CD4-positive, alpha-beta T cell treated with Interferon gamma for 1 hour (primary cell): ENCODE measurements around the gene B4GALNT3.
"Not testable (repeated sequence)": the region's sequence is repeated elsewhere in the genome, so short reads cannot be mapped to it uniquely, and the experiment has no call there.

Experiments
- DNase-seq: peaks from one replicate; pipeline ENCODE4 v3.0.0-alpha.2; 2020

Gene B4GALNT3

DNA sequence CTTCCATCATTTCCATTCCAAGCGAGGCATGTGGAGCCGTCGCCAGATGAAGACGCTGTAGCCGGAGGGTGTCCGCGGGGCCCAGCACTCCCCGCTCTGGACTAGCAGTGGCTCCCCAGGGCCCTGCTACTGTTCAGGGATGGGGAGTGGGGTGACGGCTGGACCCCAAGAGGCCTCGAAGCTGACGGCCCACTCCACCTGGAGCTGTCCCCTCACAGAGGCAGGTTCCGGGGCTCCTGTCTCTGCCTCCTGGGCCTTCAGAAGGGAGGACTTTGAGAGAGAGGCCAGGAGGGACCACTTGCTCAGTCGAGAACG is 101.6 kb downstream of the B4GALNT3 start:
- DNase-seq, result no peak

DNA sequence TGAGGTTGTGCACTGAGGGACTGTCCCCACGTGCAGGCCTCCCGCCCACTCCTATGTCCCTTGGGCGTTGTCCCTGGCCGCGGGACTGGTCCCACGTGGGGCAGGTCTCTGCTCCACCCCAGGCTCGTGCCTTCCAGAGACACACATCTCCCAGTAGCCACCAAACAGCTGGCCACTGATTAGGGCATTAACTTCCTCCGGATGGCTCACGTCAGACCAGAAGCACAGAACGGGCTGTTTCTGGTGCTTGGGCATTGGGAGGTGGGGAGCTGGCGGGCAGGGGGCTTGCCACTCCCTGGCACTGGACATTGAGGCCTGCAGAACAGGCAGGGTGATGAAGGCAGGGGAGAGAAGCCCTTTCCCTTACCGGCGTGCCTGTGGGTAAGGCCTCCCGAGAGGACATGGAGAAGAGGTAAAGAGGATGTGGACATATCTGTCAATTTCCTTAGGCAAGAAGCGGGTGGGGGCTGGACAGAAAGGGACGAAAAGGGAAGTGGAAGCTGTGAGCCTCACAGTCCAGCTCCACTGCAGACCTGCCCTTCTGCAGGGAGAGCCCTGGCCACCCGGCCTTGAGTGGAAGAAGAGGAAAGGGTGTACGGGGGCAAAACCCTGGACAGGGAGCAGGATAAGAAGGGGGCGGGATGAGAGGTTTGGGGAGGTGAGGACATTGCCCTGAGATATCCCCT is 102.3 kb downstream of the B4GALNT3 start:
- DNase-seq, result peak; percentile 39

DNA sequence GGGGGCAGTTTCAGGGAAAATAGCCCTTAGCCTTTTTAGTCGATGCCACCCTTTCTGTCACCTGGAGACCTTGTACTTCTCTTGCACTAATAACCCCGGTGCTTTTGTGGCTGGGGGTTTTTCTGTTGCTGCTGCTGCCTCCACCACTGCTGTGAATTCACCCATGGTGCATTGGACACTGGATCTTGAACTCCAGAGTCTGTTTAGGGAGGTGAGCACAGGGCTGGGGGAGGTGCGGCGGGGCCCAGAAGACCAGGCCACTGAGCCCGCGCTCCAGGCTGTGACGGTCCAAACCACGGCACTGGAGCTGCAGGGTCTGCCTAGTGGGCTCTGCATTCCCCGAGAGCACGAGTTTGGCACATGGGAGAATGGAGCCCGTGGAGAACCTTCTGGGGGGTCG is 102.9 kb downstream of the B4GALNT3 start:
- no peak for DNase-seq

DNA sequence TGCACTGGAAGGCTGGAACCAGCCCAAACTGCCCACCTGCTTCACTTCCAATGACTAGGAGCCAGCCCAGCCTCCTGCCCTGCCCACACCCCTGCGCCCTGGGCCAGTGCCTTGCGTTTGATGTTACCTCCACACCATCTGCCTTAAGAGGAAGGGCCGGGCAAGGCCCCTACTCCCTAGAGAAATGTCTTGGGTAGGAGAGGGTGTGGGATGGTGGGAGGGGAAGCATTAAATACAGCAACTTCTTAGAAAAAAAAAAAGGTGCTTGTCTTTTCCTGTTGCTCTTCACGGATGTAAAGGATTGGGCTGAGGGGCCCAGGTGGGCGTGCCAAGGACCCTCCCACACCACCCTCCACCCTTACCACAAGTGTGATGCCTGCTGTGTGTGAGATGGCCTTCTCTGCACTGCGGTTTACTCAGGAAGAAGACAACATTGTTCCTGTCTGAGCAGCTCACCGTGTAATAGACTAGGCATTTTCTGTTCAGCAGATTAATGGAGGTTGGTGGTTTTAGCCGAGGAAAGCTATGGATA is 103.6 kb downstream of the B4GALNT3 start:
- DNase-seq, result peak; percentile 64

DNA sequence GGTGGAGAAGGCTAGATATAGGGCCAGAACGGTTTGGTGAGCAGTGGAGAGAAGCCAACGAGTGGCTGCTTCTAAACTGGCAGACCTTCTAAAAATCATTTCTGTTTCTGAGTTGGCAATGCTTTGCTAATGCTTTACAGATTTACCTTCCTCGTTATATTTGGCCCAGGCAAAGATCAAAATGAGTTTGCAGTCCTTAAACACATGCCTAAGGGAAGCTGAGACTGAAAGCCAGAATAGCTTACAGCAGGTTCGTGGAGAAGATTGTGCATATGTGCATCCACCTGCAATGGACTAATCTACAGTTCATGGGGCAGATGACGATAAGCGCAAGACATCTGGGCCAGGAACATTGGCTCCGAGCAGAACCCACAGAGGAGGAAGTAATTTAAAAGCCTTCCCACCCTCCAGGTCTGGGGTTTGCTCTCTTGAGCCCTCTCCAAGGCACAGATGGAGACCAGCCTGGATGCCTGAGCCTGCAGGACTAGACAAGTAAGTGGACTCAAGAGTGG is 104.1 kb downstream of the B4GALNT3 start:
- no peak for DNase-seq

DNA sequence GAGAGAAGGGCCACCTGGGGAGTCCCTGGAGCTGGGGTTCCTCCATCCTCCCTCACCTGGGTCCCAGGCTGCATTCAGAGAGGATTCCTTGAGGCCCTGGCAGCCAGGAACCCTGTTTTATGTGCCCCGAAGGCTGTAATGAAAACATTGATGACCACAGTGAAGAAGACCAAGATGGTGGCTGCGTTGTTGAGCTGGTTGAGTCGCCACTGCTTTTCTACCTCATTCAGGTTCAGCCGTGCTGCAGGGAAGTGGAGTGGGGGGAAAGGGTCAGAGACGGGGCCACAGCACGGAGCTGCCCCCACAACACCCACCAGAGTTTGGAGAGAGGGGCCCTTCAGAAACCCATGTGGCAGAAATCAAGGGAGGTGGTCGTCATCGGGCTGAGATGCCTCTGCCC is 105.4 kb downstream of the B4GALNT3 start:
- DNase-seq, result no peak

DNA sequence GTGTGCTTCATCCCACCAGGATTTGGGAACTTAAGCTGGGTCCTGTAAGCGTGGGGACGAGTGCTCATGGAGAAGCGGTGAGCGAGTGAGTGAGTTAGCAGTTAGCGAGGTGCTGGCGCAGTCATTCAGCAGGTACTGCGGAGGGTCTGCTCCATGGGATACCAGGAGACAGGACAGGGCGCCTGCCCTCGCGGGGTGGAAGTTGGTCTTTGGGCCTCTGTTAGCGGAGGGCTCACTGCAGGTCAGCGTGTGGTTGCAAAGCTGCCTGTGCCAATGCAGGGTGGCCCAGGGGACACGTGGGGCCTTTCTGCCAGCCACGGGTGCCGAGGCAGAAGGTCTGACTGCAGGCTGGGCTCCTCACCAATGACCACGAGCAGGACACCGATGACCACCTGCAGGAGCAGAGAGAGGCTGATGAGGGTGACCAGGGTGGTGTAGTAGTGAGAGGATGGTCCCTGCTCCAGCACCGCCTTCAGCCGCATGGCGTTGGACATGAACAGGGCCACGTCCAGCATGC is 105.9 kb downstream of the B4GALNT3 start:
- no peak for DNase-seq

DNA sequence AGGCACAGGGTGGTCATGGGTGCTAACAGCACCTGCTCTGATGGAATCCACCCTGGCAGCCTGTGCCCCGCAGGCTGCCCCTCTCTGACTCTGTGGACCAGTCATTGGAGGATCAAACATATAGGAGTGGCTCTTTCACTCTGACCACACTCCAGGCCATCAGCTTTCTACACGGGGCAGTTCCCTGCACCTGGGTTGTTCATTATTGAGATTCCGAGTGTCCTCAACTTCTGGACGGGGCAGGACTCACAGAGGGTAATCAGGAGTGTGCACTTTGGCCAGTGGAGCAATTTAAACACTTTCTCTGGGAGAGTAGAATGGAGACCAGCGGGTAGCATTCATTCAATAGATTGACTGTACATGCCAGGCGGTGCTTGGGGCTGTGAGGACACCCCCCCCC is 108.7 kb downstream of the B4GALNT3 start:
- no peak for DNase-seq

DNA sequence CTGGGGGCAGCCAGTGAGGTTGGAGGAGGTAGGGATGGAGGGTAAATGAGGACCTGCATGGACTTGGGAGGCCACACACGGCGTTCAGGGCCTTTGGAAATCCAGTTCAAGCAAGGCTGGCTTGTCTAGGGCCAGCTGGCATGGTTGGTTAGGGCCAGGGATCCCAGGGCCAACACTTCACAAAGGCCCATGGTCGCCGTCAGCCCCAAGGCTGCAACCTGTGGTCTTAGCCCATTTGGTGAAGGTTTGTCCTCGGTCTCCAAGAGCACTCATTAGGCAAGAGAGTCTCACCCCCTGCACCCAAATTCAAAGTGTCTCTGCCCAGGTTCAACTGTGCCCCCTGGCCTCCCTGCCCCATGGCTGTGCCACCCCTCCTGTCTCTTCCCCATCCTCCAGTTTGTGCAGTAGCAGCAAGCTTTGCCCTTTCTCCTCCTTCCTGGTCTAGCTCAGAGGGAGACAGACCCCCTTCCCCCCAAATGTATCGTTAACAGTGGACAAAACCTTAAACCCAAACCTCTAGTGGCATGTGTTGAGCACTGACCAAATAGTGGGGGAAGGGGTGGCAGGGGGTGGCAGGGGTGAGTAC is 109.4 kb downstream of the B4GALNT3 start:
- DNase-seq, result no peak

DNA sequence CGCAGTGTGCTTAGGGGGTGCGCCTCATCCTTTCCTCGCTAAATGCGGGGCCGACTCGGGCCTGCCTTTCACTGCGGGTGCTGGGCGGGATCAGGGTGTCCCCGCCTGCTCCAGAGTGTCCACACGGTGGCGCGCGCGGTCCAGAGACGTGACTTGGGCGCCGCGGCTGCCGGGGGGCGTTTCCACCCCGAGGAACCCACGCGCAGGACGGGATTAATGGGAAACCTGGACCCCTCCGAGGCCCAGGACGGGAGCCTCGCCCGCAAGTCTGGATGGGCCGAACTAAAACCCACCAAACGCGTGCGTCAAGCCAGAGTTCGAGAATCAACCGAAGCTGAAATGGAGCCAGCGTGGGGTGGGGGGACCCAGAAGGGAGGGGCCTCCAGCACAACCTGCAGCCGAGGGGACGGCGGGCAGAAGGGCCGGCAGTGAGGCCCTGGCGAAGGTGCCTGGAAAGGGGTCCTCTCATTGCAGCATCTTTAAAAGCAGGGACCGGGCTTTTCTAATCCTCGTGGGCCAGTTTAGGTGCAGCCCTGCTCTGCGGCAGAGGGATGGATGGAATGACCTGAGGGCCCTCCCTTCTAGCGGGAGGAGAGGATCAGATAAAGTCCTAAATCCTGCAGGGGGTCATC is 110.2 kb downstream of the B4GALNT3 start:
- peak; percentile 78 for DNase-seq

DNA sequence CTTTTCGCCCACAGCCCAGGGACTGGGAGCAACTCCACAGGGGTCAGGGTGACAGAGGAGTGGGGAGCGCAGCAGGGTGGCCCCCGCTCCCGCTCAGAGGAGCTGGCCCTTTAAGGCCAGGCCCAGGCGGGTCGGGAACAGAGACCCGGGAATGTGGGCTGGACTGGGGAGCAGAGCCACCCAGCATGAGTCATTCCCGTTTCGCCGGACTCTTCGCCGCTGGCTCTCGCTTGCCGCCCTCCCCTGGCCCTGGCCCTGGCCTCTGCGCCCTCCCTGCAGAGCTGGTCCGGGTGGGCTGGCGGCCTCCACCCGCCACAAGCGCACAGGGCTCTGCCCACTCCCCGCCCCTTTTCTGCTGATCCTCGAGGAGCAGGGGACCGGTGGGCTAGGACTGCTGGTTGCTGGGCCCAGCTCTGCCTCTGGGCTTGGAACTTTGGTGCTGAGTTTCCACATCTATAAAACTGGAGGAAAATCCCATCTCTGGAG is 110.7 kb downstream of the B4GALNT3 start:
- no peak for DNase-seq

DNA sequence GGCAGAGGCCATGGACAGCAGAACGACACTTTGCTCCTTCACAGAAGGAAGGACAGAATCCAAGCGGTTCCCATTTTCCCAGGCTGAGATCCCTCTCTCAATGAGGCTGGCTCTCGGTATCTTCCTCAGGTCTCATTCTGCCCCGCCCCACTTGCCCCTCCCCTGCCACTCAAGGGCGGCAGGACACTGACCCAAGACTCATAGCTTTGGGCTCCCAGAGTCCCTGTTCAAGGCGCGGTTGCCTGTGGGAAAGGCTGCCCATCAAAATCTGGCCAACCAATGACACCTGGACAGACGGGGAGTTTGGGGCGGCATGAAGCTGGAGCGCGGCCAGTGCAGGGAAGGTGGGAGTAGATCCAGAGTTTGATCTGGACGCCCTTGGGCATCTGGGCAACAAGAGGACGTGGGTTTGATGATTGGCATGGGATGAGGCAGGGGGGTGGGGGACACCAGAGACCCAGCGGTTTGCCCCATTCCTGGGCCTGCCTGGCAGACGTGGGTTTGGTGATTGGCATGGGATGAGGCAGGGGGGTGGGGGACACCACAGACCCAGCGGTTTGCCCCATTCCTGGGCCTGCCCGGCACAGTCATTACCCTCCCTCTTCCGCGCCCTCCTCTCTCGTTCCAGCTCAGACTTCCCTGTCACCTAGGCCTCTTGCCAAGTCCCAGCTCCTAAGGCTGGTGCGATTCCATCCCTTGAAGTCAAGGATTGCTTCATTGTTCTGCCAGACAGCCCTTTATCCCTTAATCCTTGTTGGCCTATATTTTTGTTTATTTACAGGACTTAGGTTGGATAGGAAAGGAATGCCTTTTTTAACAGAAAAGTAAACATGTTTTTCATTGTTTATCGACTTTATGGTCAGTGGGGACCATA is 111.4 kb downstream of the B4GALNT3 start:
- no peak for DNase-seq

DNA sequence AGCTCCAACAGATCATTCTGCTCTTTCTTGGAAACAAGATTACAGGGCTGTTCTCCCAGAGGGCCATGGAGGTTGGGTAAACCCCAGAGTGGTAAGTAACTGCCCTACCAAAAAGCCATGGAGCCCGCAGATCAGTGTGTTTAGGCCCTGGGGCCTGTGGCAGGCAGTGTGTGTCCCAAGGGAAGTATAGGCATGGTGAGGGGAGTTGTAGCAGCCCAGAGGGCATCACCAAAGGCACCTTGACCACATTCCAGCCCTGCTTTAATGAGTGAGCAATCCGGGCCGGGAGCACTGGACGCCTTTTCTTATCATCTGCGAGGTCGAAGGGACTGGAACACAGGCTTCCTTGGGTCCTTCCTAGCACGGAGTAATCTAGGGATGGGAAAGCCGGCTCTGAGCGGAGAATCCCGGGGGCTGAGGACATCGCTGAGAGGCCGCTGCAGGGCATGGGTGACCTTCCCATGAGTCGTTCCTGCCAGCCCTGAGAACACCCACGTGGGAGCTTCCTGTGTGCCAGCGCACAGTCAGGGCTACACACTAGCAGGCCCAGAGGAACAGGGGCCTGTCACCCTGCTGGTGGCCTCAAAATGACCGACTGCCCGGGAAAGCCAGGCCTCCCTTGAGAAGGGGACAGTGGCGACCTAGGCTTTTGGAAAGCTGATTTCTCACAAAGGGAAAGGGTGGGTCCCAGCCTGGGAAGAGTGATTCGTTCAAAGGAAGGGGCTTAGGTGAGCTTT is 112.2 kb downstream of the B4GALNT3 start:
- DNase-seq, result no peak

DNA sequence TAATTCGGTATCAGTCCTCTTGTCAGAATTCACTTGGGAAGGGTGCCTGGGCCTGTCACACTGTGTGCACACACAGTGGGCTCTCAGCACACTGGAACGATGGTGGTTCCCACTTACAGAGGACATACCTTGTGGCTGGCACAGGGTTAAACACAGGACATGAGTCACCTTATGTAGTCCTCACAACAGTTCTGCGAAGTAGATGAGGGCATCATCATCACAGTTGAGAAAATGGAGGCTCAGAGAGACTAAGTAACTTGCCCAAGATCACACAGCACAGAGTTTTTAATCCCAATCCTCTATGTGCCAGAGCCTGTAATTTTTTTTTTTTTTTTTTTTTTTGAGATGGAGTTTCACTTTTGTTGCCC is 112.8 kb downstream of the B4GALNT3 start:
- no peak for DNase-seq

DNA sequence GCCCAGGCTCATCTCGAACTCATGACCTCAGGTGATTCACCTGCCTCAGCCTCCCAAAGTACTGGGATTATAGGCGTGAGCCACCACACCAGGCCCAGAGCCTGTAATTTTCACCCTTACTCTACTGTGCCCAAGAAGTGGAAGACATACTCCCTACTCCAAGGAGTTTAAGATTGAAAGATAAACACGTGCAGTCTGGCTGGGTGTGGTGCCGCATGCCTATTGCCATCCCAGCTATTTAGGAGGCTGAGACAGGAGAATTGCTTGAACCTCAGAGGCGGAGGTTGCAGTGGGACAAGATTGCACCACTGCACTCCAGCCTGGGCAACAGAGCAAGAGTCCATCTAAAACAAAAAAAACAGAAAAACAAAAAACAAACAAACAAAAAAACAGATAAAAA is 113.5 kb downstream of the B4GALNT3 start:
- DNase-seq, result no peak

DNA sequence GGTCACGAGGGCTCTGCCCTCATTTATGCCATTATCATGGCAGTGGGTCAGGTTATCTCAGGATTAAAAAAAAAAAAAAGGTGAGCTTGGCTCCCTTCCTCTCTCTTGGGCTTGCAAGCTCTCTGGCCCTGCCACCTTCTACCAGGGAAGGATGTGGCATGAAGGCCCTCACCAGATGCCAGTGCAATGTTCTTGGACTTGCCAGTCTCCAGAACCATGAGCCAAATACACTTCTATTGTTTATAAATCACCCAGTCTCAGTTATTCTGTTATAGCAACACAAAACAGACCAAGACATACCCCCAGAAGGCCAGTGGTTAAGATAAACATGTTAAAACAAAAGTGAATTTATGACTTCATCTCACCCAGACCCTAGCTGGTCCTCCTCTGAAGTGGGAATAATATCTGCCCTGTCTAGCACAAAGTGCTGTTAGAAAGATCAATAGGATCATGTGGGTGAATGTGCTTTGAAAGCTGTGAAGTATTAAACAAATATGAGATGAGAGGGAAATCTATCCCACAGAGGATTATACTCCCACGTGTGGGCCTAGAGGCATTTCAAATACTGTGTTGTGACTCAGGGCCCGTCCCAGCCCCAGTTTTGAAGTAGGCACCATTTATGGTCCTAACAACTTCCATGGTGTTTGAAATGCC is 114.9 kb downstream of the B4GALNT3 start:
- DNase-seq, result no peak

DNA sequence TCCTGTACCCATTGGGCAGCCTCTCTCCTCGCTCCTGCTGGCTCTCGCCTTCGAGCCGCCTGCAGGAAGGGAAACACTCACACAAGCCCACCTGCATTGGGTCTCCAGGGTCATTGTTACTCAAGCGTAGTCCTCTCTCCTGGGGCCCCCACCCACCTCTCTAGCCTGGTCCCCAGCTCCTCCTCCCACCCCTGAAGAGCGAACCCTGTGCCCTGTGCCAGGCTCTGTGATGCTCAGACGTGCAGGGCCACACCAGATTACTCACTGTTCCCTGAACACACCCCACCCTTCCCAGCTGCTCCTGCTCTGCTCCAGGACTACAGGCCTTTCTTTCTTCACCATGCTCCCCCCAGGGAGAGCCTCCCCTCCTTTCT is 115.4 kb downstream of the B4GALNT3 start:
- no peak for DNase-seq

DNA sequence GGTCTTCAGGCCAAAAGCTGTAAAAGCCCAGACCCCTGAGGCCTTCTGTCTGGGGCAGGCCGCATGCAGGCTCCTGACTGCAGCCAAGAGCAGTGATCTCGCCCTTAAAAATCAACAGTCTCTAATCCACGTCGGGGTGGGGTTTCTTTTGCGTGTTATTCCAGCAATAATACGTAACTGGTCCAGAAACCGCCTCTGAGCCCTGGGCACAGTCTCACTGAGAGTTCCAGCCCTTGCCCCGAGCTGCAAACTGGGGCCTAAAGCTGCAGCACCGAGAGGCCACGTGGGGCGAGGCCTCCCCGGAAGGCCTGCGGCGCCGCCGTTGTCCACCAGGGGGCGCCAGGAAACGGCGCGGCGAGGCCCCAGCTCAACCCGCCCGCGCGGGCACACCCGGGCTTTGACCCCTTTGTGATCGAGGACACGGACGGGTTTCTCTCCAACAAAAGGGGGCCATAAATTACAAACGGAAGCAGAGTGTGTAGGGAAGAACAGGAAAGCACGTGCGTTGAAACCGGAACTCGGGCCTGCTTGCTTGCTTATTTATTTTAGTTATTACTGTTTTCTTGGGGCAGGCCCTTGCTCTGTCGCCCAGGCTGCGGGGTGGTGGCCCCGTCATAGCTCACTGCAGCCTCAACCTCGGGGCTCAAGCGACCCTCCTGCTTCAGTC is 116.3 kb downstream of the B4GALNT3 start:
- DNase-seq, result peak; percentile 77

DNA sequence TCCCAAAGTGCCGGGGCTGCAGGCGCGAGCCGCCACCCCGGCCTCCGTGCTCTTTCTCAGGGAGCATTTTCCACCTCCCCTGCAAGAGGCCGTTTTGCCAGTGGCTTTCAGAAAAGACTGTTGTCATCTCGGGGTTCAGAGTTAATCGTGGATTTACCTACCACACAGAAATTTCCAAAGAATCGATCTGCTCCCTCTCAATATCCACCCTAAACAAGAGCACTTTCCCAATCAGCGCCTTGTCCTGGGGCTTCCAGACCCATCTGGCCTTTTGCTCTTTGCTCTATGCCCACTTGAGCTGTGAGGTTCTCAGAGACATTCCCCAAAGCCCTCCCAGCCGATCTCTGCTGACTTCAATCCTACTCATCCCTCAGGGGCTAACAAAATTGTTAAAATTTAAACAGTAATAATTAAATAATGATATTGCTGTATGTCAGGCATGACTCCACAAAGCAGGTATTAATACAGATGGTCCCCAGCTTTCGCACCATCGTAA is 116.9 kb downstream of the B4GALNT3 start:
- no peak for DNase-seq

DNA sequence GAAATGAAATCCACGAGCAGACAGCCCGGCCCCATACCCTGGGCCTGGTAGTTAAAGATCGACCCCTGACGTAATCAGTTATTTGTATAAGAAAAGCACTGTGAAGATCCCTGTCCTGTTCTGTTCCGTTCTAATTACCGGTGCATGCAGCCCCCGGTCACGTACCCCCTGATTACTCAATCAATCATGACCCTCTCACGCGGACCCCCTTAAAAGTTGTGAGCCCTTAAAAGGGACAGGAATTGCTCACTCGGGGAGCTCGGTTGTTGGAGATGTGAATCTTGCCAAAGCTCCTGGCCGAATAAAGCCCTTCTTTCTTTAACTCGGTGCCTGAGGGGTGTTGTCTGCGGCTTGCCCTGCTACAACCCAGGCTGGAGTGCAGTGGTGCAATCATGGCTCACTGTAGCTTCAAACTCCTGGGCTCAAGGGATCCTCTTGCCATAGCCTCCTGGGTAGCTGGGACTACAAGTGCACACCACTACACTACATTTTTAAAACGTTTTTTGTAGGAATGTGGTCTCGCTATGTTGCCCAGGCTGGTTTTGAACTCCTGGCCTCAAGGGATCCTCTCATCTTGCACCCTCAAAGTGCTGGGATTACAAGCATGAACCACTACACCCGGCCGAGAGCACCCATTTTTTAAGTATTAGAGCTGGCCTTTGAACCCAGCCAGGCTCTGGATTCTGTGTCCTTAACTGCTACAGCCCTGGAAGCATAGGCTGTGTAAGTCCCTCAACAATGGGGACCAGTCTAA is 118.4 kb downstream of the B4GALNT3 start:
- not testable (repeated sequence) for DNase-seq
